ENCODE data around the gene MBTPS1.

MBTPS1 gene

DNA sequence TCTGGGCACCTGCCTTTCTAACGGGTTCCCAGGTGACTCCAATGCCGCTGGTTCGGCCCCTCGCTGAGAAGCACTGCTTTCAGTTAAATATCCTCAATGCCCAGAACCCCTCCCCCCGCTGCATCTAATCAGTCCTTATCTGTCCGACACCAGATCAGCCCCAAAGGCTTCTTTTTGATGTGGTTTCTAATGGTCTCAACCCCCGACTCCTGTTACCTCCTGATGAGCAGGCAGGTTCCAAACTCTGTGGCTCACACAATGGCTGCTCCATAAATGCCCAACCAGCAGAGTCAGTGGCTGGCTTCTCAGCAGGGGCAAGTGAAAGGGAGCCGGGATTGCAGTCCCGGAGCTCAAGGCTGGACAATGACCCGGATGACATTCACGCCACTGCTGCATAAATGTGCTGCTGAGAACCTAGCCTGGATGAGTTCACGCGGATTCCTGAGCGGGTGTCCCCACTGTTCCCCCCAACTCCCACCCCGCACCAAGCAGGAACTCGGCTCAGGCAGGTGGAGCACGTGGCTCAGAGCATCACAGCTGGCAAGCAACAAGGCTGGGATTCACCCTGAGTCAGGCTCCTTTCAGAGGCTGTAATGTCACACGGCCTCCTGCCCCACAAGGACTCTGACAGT lies 73.1 kb downstream of the MBTPS1 start:
- TF ChIP-seq, protein P1, sequence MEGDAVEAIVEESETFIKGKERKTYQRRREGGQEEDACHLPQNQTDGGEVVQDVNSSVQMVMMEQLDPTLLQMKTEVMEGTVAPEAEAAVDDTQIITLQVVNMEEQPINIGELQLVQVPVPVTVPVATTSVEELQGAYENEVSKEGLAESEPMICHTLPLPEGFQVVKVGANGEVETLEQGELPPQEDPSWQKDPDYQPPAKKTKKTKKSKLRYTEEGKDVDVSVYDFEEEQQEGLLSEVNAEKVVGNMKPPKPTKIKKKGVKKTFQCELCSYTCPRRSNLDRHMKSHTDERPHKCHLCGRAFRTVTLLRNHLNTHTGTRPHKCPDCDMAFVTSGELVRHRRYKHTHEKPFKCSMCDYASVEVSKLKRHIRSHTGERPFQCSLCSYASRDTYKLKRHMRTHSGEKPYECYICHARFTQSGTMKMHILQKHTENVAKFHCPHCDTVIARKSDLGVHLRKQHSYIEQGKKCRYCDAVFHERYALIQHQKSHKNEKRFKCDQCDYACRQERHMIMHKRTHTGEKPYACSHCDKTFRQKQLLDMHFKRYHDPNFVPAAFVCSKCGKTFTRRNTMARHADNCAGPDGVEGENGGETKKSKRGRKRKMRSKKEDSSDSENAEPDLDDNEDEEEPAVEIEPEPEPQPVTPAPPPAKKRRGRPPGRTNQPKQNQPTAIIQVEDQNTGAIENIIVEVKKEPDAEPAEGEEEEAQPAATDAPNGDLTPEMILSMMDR (IDR thresholded peaks at IDR 0.05; ENCODE audit: borderline replicate concordance, insufficient read depth, low read depth, low read length): no peak
- H3K4me3 ChIP-seq (ENCODE audit: low read depth, low read length): no peak overlapping the region

DNA sequence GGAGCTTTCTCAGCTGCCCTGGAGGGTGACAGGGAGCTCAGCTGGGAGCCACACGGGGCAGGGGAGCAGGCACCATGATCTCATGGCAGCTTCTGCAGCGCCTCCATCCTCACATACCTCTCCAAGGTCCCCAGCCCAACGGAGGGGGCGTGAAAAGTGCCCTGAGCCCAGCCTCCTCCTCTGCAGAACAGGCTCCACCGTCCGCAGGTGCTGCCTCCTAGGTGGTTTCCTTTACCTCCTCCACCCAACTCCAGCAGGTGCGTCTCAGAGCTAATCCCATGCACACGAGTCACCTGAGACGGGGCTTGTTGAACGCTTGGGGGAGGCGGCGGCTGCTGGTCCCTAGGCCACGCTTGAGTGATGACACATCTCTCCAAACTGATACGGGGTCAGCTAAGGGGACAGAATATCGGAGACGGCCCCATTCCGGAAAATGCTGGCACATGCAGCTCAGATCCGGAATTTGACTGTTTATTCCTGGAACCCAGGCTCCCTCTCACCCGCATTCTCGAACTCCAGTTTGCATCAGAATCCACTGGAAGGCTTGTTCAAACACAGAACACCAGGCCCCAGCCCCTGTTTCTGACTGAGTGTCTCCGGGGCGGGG lies 73.8 kb downstream of the MBTPS1 start:
- H3K4me3 ChIP-seq (ENCODE audit: low read depth, low read length): no peak overlapping the region
- TF ChIP-seq, protein P1 (IDR thresholded peaks at IDR 0.05; ENCODE audit: borderline replicate concordance, insufficient read depth, low read depth, low read length): no peak

DNA sequence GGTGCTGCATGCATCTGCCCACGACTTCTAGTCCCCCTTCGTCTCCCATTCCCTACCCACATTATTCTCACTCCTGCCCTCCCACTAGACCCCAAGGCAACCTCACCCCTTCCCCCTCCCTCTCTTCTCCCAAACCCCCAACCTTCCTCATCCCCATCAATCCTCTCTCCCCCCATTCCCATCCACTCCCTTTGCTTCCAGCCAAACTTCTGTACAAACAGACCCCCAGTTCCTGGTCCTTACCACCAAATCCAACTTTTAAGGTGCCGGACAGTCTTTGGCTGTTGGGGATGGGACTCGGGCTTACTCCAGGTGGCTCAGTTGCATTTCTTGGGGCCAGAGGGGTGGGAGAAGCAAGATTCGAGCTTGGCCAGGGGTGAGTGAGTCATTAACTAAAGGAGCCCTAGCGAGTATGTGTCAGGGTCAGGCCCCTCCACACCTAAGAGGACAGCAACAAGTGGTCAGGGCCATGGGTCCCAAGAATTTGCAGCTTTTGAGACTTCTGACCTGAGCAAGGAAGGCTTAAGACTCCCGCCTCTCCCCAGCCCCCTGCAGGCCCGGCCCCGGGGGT lies 74.3 kb downstream of the MBTPS1 start, which contains the start of gene SLC38A8:
Gene SLC38A8, minus strand, starts transcription at position 488 of the 571 bp plus-strand sequence. CDS start 638 bp downstream, outside the sequence.
- TF ChIP-seq, protein P1 (IDR thresholded peaks at IDR 0.05; ENCODE audit: borderline replicate concordance, insufficient read depth, low read depth, low read length): no peak
- no peak within 1 kb of the TSS for H3K4me3 ChIP-seq (ENCODE audit: low read depth, low read length)

DNA sequence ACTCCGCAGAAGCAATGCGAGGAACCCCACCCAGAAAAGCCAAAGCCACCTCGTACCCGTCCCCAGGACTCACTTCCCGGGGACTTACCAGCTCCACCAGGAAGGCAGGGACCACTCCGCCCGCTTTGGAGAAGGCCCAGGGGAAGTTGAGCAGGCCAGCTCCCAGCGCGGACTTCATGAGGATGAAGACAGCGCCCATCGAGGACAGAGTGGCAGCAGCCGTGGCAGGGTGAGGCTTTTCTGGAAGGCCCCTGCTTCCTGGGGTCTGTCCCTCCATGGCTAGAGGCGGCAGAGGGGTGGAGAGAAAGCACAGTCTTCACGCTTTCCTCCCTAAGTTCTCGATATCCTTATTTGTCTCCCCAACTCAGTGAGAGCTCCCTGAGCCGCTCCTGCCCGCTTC lies 74.9 kb downstream of the MBTPS1 start:
- H3K4me3 ChIP-seq (ENCODE audit: low read depth, low read length): no peak overlapping the region
- TF ChIP-seq, protein P1 (IDR thresholded peaks at IDR 0.05; ENCODE audit: borderline replicate concordance, insufficient read depth, low read depth, low read length): no peak

DNA sequence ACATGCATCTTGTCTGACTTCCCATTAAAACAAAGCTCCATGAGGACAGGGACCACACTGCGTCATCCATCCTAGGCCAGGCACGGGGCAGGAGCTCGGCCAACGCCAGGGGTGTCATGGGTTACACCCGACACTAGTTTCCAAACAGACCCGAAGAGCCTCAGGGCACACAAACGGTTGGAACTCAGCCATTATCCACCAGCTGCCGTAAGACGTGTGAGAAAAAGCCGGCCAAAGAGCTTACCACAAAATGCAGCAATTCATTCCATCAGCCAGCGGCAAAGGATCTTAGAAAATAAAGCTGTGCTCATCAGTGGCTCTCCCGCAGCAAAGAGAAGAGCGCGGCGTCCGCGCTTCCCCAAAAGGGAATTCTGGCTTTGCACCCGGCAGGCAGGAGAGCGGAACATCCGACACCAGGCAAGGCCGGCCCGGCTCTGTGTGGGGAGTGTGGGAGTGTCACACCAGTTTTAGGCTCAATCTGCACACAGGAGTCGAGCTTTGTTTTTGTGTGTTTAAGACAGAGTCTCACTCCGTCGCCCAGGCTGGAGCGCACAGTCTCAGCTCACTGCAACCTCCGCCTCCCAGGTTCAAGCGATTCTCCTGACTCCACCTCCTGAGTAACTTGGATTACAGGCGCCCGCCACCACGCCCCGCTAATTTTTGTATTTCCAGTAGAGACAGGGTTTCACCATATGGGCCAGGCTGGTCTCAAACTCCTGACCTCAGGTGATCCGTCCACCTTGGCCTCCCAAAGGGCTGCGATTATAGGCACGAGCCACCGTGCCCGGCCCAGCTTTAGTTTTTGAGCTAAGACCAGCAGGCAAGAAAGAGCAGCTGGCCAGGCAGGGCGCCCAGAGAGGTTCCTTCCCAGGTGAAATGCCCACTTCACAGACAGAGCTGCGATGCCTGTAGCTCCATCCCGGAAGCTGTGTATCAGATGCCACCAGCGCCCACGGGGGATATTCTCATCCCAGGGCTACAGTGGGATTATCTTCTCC lies 75.6 kb downstream of the MBTPS1 start:
- no peak overlapping the region for H3K4me3 ChIP-seq (ENCODE audit: low read depth, low read length)
- TF ChIP-seq, protein P1 (IDR thresholded peaks at IDR 0.05; ENCODE audit: borderline replicate concordance, insufficient read depth, low read depth, low read length): no peak

DNA sequence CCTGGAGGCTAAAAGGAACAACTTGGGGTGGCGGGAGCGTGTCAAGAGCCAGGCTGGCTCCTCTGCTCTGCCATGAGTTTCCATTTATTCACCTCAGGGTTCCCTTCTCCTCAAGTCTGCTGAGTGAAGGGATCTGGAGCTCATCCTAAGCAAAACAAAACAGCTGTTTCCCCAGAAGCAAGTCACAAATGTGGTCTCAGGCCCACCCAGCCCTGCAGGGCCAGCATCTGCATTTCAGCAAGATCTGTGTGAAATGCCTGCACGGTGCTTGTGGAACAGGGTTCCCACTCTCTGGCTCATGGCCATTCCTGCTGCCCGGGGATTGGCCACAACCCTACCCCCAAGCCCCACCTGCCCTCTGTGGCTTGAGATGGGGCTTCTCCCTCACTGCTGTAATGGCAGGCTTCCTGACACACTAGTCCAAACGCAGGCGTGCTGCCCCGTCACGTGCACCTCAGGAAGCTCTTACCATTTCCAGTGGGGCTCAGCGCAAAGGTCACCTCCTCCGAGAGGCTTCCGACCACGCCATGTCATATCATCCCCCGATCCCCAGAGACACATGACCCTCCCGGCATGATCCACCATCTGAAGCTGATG lies 76.4 kb downstream of the MBTPS1 start:
- TF ChIP-seq, protein P1 (IDR thresholded peaks at IDR 0.05; ENCODE audit: borderline replicate concordance, insufficient read depth, low read depth, low read length): no peak
- H3K4me3 ChIP-seq (ENCODE audit: low read depth, low read length): no peak overlapping the region

All from GM12875 (cell line).